Vagina (tissue), 2 donors: ENCODE results near the gene TSEN15. TPM values are rescaled to one million over a fixed set of nuclear protein-coding genes. Genes with fewer than 3 reads are reported as not detected.

ENCODE experiments used
- DNase-seq, 2 donors: peaks; one replicate each; pipeline ENCODE4 v3.0.0-alpha.2; 2017; ENCODE audit errors: extremely low spot score in 2 of 2
- H3K27ac ChIP-seq: fragments of 200-600 bp; sonication (generic); one replicate; pipeline ENCODE4 v1.5.1; 2019
- H3K27me3 ChIP-seq: fragments of 200-600 bp; sonication (generic); one replicate; pipeline ENCODE4 v1.5.1; 2019
- H3K36me3 ChIP-seq, 2 donors: fragments of 200-600 bp; sonication (generic); one replicate each; pipeline ENCODE4 v1.5.1; 2017 to 2019
- H3K4me1 ChIP-seq: fragments of 200-600 bp; sonication (generic); one replicate; pipeline ENCODE4 v1.5.1; 2019
- H3K4me3 ChIP-seq, 2 donors: fragments of 200-600 bp; sonication (generic); 1 replicate in 1 of 2; 2 replicates in 1 of 2; pipeline ENCODE4 v1.5.1; 2016 to 2019
- H3K9me3 ChIP-seq: fragments of 200-600 bp; sonication (generic); one replicate; pipeline ENCODE4 v1.5.1; 2019
- CTCF ChIP-seq, 3 experiments: fragments of 450-650 bp in 2 of 3; fragments of 200-600 bp in 1 of 3; sonication (generic) in 1 of 3; IDR thresholded peaks; one replicate each; pipeline ENCODE4 v1.5.1; 2017 to 2019; ENCODE audit warnings: antibody characterized with exemption in 3 of 3, mild to moderate bottlenecking in 2 of 3, moderate library complexity in 2 of 3
- POLR2A ChIP-seq, 2 donors: fragments of 450-650 bp; IDR thresholded peaks; one replicate each; pipeline ENCODE4 v1.6.1; 2017; ENCODE audit warnings: antibody characterized with exemption in 2 of 2, mild to moderate bottlenecking in 2 of 2, moderate library complexity in 2 of 2
- POLR2AphosphoS5 ChIP-seq, 2 donors: sonication (generic); formaldehyde crosslinking; IDR thresholded peaks; one replicate each; pipeline ENCODE4 v1.9.0; 2017; ENCODE audit warnings: antibody characterized with exemption in 2 of 2, mild to moderate bottlenecking in 2 of 2, low read depth in 1 of 2; ENCODE audit not compliant: insufficient read depth in 1 of 2
- intact Hi-C: fragments of 100-400 bp; cut with DNase I; formaldehyde crosslinking; loops from one replicate; pipeline ENCODE4 v1.15.1; 2023
- total RNA-seq: library from RNA; depleted of rRNA; stranded (reverse); fragments of >200 nt; gene quantifications from one replicate; pipeline ENCODE4 v1.2.3, GENCODE V29; 2016

The TSEN15 gene
- total RNA-seq, 1 donor from 2014 or later, result 18.4 TPM

- no peaks in the 10 kb centered on the region for H3K27me3 ChIP-seq
- no peaks in the 10 kb centered on the region for H3K9me3 ChIP-seq
- no peak for DNase-seq
- H3K27ac ChIP-seq, result no peak overlapping the region
- intact Hi-C loops, result loop anchor here (10.0 kb wide), 1 partner anchor 595 kb away; no protein-coding TSS in a partner anchor
- no peak overlapping the region for H3K4me3 ChIP-seq
- H3K36me3 ChIP-seq, result peaks cover 0 to 3% of the 10 kb centered on the region in 2 donors
- H3K4me1 ChIP-seq, result no peaks in the 10 kb centered on the region
- TF ChIP-seq POLR2A (IDR thresholded peaks at IDR 0.05) (no peak), CTCF (IDR thresholded peaks at IDR 0.05) (no peak), POLR2AphosphoS5 (IDR thresholded peaks at IDR 0.05; ENCODE audit: insufficient read depth in 1 of 2, low read depth in 1 of 2) (no peak)
Observed at GRCh38 chr1:184069675-184070074, 18.1 kb downstream of the TSEN15 start.

DNA sequence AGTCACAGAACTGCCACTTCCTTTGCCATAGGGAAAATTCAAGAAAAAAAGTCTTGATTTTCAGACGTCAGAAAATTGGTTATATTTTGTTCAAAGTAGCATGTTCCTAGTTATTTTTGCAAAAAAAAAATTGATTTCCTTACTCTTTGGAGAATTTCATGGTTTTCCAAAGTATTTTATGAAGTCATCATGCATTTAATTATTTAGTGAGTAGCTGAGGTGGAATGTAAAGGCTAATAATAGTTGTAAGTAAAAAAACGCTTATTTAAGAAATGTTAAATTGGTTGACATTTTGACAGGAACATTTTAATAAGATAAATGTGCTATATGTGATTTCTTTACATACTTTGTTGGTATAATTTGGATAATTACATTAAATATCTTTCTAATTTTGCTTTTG is 20.8 kb downstream of the TSEN15 start:
- DNase-seq, result no peak
- H3K4me1 ChIP-seq, result no peaks in the 10 kb centered on the region
- intact Hi-C loops, result loop anchor here (10.0 kb wide), 1 partner anchor 592 kb away; no protein-coding TSS in a partner anchor
- H3K36me3 ChIP-seq, result peaks cover 0 to 3% of the 10 kb centered on the region in 2 donors
- H3K4me3 ChIP-seq, result no peak overlapping the region
- H3K27ac ChIP-seq, result no peak overlapping the region
- H3K9me3 ChIP-seq, result no peaks in the 10 kb centered on the region
- H3K27me3 ChIP-seq, result no peaks in the 10 kb centered on the region
- no peak for TF ChIP-seq POLR2A (IDR thresholded peaks at IDR 0.05)

- DNase-seq, result no peak
- Histone ChIP-seq H3K36me3 (peaks cover 0 to 3% of the 10 kb centered on the region in 2 donors), H3K27me3 (no peaks in the 10 kb centered on the region), H3K4me1 (peaks cover 5% of the 10 kb centered on the region), H3K9me3 (no peaks in the 10 kb centered on the region), H3K4me3 (no peak overlapping the region), H3K27ac (peak overlapping the region; percentile 59)
- intact Hi-C loops, result loop anchor here (10.0 kb wide), 1 partner anchor 590 kb away; no protein-coding TSS in a partner anchor
- TF ChIP-seq POLR2A (IDR thresholded peaks at IDR 0.05) (no peak), POLR2AphosphoS5 (IDR thresholded peaks at IDR 0.05; ENCODE audit: insufficient read depth in 1 of 2, low read depth in 1 of 2) (no peak), CTCF (IDR thresholded peaks at IDR 0.05) (no peak)
Observed at GRCh38 chr1:184074383-184074782, 22.9 kb downstream of the TSEN15 start.

DNA sequence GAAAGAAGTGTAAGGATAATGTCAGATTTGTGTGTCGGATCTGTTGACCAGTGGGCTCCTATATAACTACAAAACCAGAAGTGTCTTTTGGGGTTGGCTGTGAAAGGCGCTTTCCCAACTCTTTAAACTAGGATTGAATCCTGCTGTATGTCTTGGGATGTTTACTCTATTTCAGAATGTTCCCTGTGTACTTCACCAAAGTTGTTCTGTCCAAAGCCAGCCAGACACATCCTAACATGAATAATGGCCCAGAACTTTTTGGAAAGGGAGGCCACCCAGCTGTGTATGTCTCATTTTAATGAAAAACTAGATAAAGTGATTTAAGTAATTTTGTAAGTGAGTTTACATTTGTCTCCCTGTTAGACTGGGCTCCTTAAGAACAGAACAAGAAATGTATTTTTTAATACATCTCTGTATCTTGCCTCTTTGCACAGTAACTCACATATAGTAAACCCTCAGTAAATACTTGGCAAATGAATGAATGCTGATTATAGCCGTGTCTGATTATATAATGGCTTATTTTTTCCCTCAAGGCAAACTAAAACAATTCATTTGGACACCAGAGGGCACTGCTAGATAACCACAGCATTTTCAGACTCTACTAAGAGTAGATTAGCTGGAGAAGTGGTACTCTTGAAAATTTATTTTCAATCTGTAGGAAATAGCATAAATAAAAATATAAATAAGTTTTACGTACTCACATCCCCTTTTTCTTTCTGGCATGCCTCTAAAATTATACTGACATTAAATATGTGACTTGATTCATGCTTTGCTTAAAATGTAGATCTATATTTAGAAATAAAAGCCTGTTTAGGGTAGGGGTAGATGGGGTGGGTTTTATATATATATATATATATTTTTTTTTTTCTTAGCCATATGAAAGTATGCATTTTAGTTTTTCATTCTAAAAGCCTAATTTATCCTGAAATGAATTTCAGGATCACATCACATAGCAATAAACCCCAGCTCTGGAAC is 23.8 kb downstream of the TSEN15 start:
- H3K36me3 ChIP-seq, result peaks cover 0 to 3% of the 10 kb centered on the region in 2 donors
- no peak for DNase-seq
- peaks cover 5% of the 10 kb centered on the region for H3K4me1 ChIP-seq
- H3K27ac ChIP-seq, result peak overlapping the region; percentile 59
- H3K9me3 ChIP-seq, result no peaks in the 10 kb centered on the region
- TF ChIP-seq POLR2AphosphoS5 (IDR thresholded peaks at IDR 0.05; ENCODE audit: insufficient read depth in 1 of 2, low read depth in 1 of 2), result peak in 1 of 2 donors; percentile 52
- TF ChIP-seq POLR2A (IDR thresholded peaks at IDR 0.05), result no peak
- TF ChIP-seq CTCF (IDR thresholded peaks at IDR 0.05), result peak; percentile 68 to 83 (median 79)
- H3K27me3 ChIP-seq, result no peaks in the 10 kb centered on the region
- no peak overlapping the region for H3K4me3 ChIP-seq
- intact Hi-C loops, result loop anchor here (5.0 to 10.0 kb wide), 2 partner anchors 147 to 589 kb away; no protein-coding TSS in a partner anchor

DNA sequence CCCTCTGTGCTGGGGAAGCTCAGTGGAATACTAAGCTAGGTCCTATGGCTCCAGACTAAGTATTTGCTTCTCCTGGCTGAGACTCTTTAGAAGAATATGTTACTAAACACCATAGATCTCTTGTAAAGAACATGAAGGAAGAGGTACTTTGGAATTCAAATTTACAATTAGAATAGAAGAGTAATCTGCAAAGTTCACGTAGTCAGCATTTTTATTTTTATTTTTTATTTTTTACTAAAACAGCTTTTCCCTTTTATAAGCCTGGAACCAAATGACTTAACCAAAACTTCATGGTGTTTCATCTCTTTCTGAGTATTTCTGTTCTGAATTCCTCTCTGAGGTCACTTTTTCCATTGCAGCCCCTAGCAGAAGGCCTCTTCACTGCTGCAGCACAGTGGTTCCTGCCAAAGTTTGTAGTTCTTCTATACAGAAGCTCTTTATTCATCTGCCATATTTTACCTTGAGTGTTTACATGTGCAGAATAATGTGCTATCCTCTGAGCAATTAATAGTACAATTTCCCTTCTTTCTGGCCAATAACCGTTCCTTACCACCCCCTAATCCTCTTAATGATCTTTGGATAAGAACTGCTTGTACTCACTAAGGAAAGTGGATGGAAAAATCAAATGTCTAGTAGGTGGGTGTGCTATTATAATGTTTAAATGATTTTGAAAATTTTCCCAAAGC is 27.2 kb downstream of the TSEN15 start:
- Histone ChIP-seq H3K9me3 (no peaks in the 10 kb centered on the region), H3K36me3 (no peaks in the 10 kb centered on the region), H3K27me3 (no peaks in the 10 kb centered on the region), H3K4me1 (peaks cover 5% of the 10 kb centered on the region), H3K27ac (peak overlapping the region; percentile 24), H3K4me3 (no peak overlapping the region)
- intact Hi-C loops, result loop anchor here (5.0 to 10.0 kb wide), 2 partner anchors 144 to 586 kb away; no protein-coding TSS in a partner anchor
- DNase-seq, result no peak
- TF ChIP-seq CTCF (IDR thresholded peaks at IDR 0.05) (no peak), POLR2A (IDR thresholded peaks at IDR 0.05) (no peak), POLR2AphosphoS5 (IDR thresholded peaks at IDR 0.05; ENCODE audit: insufficient read depth in 1 of 2, low read depth in 1 of 2) (no peak)
